Left forelimb (tissue), 1 donor: ENCODE results near the gene ZFYVE28.
A peak's percentile ranks its signal among the peaks of the same experiment; 100 is the strongest.

Experiments
- DNase-seq: peaks from one replicate; pipeline ENCODE4 v3.0.0-alpha.2; 2018; ENCODE audit warnings: low spot score

ZFYVE28 gene

DNA sequence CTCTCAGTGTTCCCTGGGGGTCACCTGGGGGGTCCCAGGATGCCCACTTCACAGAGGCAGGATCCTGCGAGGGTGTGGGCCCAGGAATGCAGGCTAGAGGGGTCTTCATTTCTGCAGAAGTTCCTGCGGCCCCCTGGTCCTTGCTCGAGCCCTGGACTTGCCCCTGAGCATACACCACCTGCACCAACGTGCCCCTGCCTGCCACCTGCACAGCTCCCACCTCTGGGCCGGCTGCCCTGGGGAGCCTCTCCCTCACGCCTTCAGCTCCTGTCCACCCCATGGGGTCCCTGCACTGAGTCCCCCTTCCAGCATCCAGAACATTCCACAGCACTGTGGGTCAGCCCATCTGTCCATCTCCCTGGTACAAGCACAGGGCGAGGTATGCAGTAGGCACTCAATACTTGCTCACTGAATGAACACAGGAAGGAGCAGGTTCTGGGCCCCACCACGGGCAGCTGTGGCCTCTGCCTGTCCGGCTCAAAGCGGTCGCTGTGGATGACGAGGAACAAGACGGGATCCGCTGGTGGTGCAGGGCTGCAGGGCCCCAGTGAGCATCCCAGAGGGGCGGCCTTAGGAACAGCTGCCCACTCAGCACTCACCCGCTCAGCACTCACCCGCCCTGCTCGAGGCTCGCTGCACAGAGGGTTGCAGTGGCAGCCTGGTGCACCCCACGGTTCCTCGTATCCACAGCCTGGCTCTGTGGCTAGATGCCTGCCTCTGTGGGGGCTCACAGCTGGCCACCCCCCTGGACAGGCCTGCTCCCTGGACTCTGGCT lies 86.1 kb downstream of the ZFYVE28 start:
- no peak for DNase-seq

DNA sequence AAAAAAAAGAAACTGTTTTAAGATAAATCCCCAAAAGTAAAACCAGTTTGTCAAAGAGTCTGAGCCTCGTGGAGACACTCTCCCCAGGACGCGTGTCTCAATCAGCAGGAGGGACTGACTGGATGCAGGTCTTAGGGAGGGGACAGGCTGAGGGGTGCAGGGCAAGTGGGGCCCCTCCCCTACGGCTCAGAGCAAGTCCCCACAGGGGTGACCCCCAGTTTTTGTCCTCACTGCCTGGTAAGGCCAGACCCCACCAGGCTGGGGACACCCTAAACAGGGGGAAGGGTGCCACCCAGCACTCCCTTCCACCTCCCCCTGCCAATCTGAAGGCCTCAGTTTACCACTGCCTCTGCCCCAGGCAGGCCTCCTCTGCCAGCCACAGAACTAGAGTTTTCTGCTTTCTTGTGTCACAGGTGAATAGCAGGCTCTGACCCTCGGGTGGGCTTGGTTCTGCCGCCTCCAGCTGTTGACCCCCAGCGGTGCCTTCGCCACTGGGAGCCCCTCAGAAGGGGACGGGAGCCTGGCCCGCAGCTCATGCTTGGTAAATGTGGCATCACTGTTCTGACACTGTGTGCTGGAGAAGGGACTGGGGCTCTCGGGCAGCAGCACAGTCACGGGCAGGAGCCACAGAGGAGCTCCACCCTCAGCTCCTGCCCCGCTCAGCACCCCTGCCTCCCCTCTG lies 86.8 kb downstream of the ZFYVE28 start:
- no peak for DNase-seq

DNA sequence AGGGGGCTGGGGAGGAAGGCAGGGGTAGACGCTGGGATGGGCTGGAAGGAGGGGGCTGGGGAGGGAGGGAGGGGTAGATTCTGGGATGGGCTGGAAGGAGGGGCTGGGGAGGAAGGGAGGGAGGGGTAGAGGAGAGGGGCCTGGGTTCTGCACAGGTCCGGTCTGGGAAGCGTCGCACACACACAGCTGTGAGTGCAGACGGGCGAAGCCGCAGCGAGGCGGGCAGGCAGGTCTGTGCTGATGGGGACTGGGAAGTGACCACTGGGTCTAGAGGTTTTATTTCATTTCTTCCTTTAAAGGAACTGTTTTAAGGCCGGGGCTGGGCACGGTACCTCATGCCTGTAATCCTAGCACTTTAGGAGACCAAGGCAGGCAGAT lies 87.4 kb downstream of the ZFYVE28 start:
- no peak for DNase-seq

- DNase-seq, result no peak
Measured at GRCh38 chr4:2330091-2331042, 88.1 kb downstream of the ZFYVE28 start.

DNA sequence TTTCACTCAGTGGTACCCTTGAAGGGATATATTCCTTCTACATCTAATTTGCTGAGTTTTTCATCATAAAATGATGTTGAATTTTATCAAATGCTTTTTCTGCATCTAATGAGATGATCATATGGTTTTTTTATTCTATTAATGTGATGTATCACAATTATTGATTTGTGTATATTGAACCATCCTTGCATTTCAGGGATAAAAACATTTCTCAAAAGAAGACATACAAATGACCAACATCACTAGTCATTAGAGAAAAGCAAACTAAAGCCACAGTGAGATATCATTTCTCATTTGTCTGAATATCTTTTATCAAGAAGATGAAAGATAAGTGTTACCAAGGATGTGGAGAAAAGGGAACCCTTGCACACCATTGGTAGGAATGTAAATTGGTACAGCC lies 90.9 kb downstream of the ZFYVE28 start:
- DNase-seq, result no peak

GRCh38 chr4:2324891-2325290 lies 93.6 kb downstream of the ZFYVE28 start:
- DNase-seq, result no peak

DNA sequence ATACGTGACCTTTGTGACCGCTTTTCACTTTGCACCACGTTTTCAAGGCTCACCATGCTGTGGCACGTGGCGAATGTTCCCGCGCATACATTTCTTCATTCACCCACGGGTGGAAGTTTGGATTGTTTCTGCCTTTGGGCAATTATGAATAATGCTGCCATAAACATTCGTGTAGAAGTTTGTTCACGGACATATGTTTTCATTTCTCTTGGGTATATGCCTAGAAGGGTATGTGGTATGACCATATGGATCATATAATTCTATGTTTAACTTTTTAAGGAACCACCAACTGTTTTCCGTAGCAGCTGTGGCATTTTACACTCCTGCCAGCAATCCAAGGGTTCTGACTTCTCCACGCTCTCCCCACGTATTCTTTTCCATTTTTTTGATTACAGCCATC lies 95.6 kb downstream of the ZFYVE28 start:
- DNase-seq, result no peak

- no peak for DNase-seq
Measured at GRCh38 chr4:2322227-2322626, 96.2 kb downstream of the ZFYVE28 start.

GRCh38 chr4:2321279-2322196 lies 96.9 kb downstream of the ZFYVE28 start:
- DNase-seq, result no peak

GRCh38 chr4:2320746-2321145 lies 97.7 kb downstream of the ZFYVE28 start:
- no peak for DNase-seq

DNA sequence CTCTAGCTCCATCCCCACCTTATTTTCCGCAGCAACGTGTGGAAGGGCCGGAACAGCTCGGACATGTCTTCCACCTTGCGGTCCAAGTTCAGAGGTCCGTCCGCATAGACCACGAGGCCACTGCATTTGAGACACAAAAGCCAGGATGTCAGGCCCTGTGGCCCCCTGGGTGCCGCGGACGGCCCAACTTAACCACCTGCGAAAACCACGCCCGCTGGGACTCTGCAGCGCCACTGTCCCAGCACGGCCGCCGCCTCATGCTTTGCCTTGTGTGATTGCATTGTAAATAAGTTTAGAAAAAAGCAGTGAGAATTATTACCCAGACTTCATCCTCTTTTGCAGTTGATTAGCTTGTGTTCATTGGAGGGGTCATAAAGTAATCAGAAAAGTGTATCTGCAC lies 98.3 kb downstream of the ZFYVE28 start:
- no peak for DNase-seq

DNA sequence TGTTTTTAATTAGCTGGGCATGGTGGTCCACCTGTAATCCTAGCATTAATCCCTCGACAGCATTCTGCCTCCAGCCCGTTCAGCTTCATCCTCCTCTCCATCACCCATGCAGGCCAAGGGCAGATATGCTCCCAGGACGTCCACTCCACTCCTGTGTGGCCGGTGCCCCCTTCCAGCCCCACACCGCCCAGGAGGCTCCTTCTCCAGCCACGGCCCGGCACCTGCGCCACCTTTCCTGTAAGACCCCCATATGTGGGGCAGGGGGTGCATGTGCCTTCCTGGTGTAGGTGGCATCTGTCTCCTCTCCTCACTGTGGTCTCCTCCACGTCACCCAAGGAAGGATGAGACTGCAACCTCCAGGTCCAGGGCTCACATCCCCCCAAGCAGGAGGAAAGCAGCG lies 99.6 kb downstream of the ZFYVE28 start:
- no peak for DNase-seq

DNA sequence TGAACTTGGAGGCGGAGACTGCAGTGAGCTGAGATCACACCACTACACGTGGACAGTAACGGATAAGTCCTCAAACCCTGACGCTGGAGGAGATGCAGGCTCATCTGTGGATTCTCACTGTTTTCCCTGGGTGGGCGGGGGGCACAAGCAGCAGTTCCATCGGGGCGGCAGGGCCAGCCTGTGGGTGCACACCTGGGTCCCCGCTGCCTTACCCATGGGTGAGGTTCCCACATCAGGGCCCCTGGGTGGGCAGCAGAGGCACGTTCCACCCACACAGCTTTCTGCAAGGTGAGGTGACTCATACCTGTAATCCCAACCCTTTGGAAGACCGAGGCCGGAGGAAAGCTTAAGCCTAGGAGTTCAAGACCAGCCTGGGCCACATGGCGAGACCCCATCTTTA lies 100.0 kb downstream of the ZFYVE28 start:
- DNase-seq, result peak; percentile 63

DNA sequence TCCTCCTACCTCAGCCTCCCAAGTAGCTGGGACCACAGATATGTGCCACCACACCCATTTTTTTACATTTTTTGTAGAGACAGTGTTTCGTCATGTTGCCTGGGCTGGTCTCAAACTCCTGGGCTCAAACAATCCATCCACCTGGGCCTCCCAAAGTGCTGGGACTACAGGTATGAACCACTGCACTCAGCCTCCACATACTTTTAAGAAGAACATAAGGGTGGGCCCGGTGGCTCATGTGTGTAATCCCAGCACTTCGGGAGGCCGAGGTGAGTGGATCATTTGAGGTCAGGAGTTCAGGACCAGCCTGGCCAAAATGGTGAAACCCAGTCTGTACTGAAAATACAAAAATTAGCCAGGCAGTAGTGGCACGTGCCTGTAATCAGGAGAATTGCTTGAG lies 105.1 kb downstream of the ZFYVE28 start:
- DNase-seq, result no peak

- no peak for DNase-seq
Measured at GRCh38 chr4:2306773-2307410, 111.6 kb downstream of the ZFYVE28 start.

- no peak for DNase-seq
Measured at GRCh38 chr4:2305766-2306501, 112.5 kb downstream of the ZFYVE28 start.

- DNase-seq, result no peak
Measured at GRCh38 chr4:2304877-2305561, 113.4 kb downstream of the ZFYVE28 start.

- DNase-seq, result no peak
Measured at GRCh38 chr4:2304321-2304876, 114.0 kb downstream of the ZFYVE28 start.

GRCh38 chr4:2303686-2304320 lies 114.6 kb downstream of the ZFYVE28 start:
- peak; percentile 53 for DNase-seq
